Transverse colon (tissue), 4 donors: ENCODE results near the gene RPS6KA2.

Source experiments
- CTCF ChIP-seq, 5 experiments: fragments of 200-600 bp in 3 of 5; fragments of 450-650 bp in 2 of 5; sonication (generic) in 3 of 5; IDR thresholded peaks; 1 replicate in 2 of 5; 2 replicates in 3 of 5; pipeline ENCODE4 v1.5.1; 2016 to 2017; ENCODE audit warnings: antibody characterized with exemption in 5 of 5, inconsistent platforms in 3 of 5, mild to moderate bottlenecking in 2 of 5, moderate library complexity in 1 of 5
- POLR2A ChIP-seq: fragments of 450-650 bp; IDR thresholded peaks from one replicate; pipeline ENCODE4 v1.6.1; 2016; ENCODE audit warnings: antibody characterized with exemption, mild to moderate bottlenecking, moderate library complexity
- POLR2AphosphoS5 ChIP-seq, 3 donors: sonication (generic); formaldehyde crosslinking; IDR thresholded peaks; one replicate each; pipeline ENCODE4 v1.6.1; 2016; ENCODE audit warnings: antibody characterized with exemption in 3 of 3

DNA sequence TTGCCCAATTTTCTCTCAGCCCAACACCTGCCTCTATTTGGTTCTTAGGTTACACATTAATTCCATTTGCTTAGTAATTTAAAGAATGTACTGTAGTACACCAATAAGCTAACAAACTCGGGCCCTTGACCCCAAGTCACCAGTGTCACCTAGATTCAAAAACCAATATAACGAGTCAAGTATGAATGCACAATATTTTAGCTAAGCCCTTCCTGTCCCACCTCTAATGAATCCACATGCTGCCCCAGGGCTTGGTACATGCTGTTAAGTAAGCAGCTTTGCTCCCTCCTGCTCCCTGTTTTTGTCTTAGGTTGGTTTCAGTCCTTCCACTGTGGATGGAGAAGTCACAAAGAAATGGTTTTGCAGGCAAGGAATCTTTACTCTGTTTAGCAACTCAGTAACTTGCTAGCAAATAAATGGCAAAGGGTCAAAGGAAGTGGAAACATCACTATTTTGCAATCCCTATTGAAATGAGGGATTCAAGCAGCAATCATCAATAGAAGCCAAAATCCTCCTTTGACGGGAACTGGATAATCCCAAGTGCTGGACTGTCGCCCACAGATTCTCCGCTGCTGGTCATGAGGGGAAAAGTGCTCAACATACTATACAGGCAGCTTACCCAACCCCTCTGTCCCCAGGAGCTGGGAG is 239.3 kb downstream of the RPS6KA2 start:
- no peak for TF ChIP-seq CTCF (IDR thresholded peaks at IDR 0.05)
- no peak for TF ChIP-seq POLR2AphosphoS5 (IDR thresholded peaks at IDR 0.05)
- TF ChIP-seq POLR2A = no peak
